Measurements from ENCODE around the gene AGTRAP. TPM values are rescaled to one million over a fixed set of nuclear protein-coding genes. Genes with fewer than 3 reads are reported as not detected.

AGTRAP gene
- total RNA-seq, 1 donor from 2014 or later = 49.4 TPM

DNA sequence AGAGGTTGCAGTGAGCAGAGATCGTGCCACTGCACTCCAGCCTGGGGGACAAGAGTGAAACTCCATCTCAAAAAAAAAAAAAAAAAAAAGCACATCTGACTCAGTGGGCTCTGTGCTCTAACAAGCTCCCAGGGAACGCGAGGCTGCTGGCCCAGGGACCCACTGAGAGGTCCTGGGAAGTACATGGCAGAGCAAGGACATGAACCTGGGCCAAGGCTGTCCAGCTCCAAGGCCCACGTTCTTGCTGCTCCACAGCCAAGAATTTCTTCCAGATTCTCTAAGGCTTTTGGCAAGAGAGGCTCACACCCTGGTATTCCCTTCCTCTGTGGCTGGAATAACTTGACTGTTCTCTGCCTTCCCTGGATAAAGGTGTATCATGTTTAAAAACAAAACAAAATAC, 15.4 kb upstream of the AGTRAP start:
- intact Hi-C loops (cut with DNase I) = loop anchor here (5.0 kb wide), 1 partner anchor 68 kb away; the partner anchor contains the start of genes FBXO2 and FBXO44
- Histone ChIP-seq H3K27ac (no peak overlapping the region), H3K4me3 (no peak overlapping the region), H3K4me1 (peaks cover 12% of the 10 kb centered on the region), H3K9me3 (no peaks in the 10 kb centered on the region), H3K27me3 (no peaks in the 10 kb centered on the region), H3K36me3 (no peaks in the 10 kb centered on the region)
- no peak for DNase-seq (ENCODE audit: extremely low spot score in 2 of 2)
- TF ChIP-seq POLR2AphosphoS5 (IDR thresholded peaks at IDR 0.05; ENCODE audit: insufficient read depth in 1 of 2, low read depth in 1 of 2) (no peak), POLR2A (IDR thresholded peaks at IDR 0.05) (no peak)
- TF ChIP-seq, protein P1, sequence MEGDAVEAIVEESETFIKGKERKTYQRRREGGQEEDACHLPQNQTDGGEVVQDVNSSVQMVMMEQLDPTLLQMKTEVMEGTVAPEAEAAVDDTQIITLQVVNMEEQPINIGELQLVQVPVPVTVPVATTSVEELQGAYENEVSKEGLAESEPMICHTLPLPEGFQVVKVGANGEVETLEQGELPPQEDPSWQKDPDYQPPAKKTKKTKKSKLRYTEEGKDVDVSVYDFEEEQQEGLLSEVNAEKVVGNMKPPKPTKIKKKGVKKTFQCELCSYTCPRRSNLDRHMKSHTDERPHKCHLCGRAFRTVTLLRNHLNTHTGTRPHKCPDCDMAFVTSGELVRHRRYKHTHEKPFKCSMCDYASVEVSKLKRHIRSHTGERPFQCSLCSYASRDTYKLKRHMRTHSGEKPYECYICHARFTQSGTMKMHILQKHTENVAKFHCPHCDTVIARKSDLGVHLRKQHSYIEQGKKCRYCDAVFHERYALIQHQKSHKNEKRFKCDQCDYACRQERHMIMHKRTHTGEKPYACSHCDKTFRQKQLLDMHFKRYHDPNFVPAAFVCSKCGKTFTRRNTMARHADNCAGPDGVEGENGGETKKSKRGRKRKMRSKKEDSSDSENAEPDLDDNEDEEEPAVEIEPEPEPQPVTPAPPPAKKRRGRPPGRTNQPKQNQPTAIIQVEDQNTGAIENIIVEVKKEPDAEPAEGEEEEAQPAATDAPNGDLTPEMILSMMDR (IDR thresholded peaks at IDR 0.05) = no peak

DNA sequence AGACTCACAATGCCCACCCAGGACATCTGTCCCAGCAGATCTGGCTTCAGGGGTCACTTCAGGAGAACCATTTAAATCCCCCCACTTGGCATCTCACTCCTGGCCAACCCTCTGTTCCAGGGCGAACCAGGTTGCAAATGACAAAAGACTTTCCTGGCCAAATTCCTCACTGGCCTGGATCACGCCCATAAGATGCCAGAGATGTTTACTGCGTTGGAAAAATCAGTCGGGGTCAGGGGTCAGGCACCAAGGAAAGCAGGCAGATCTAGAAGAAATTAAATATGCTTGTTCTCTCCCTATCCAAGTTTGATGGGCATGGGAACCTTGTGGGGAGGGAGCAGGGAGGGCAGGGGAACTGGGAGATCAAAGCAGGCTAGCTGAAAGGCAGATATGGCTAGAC, 14.6 kb upstream of the AGTRAP start:
- H3K4me1 ChIP-seq = peaks cover 12% of the 10 kb centered on the region
- no peaks in the 10 kb centered on the region for H3K27me3 ChIP-seq
- no peak overlapping the region for H3K27ac ChIP-seq
- H3K9me3 ChIP-seq = no peaks in the 10 kb centered on the region
- no peak for DNase-seq (ENCODE audit: extremely low spot score in 2 of 2)
- intact Hi-C loops (cut with DNase I) = loop anchor here (5.0 kb wide), 1 partner anchor 69 kb away; the partner anchor contains the start of genes FBXO2 and FBXO44
- H3K4me3 ChIP-seq = no peak overlapping the region
- TF ChIP-seq POLR2AphosphoS5 (IDR thresholded peaks at IDR 0.05; ENCODE audit: insufficient read depth in 1 of 2, low read depth in 1 of 2) (no peak), POLR2A (IDR thresholded peaks at IDR 0.05) (no peak)
- TF ChIP-seq, protein P1 (IDR thresholded peaks at IDR 0.05) = no peak
- no peaks in the 10 kb centered on the region for H3K36me3 ChIP-seq

- no peaks in the 10 kb centered on the region for H3K36me3 ChIP-seq
- H3K27ac ChIP-seq = no peak overlapping the region
- intact Hi-C loops (cut with DNase I) = loop anchor here (5.0 kb wide), 1 partner anchor 70 kb away; the partner anchor contains the start of genes FBXO2 and FBXO44
- no peaks in the 10 kb centered on the region for H3K9me3 ChIP-seq
- no peak for DNase-seq (ENCODE audit: extremely low spot score in 2 of 2)
- H3K4me3 ChIP-seq = no peak overlapping the region
- TF ChIP-seq POLR2AphosphoS5 (IDR thresholded peaks at IDR 0.05; ENCODE audit: insufficient read depth in 1 of 2, low read depth in 1 of 2) (no peak), POLR2A (IDR thresholded peaks at IDR 0.05) (no peak)
- TF ChIP-seq, protein P1 (IDR thresholded peaks at IDR 0.05) = no peak
- H3K4me1 ChIP-seq = peaks cover 12% of the 10 kb centered on the region
- H3K27me3 ChIP-seq = no peaks in the 10 kb centered on the region
Observed at GRCh38 chr1:11722538-11722937, 13.4 kb upstream of the AGTRAP start.

DNA sequence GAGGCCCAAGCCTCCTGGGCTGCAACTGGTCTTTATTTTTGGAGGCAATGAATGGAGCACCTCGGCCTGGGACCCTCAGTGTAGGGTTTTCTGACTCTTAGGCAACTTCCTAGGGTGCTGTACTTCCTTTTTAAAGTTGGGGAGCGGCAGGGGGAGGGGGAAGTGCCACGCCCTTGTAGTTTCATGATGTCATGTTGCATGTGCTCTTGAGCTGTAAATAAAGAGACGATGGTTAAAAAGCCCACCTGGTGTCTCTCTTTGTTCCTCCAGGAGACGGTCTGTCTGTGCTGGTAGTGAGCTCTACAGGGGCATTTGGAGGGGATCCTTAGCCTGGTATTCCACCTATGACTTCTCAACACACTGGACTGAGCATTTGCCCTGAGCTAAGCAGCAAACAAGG, 10.3 kb upstream of the AGTRAP start:
- DNase-seq (ENCODE audit: extremely low spot score in 2 of 2) = no peak
- H3K27ac ChIP-seq = no peak overlapping the region

DNA sequence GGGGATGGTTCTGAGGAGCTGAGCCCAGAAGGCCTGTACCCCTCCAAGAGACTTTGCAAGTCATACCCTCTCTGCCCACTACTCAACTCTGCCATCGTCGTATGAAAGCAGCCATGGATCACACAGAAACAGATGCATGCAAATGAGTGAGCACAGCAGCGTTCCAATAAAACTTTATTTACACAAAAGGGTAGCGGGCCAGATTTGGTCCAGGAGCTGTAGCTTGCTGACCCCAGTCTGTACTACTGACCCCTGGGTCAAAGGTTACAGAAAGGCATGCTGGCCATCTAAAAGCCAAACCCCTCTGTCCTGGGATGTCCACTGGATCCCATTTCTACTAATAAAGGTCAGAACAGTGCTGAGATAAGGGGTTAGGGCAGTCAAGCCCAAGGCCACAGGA, 8.8 kb upstream of the AGTRAP start:
- Histone ChIP-seq H3K36me3 (no peaks in the 10 kb centered on the region), H3K4me1 (peaks cover 25% of the 10 kb centered on the region), H3K27ac (no peak overlapping the region), H3K4me3 (no peak overlapping the region), H3K9me3 (no peaks in the 10 kb centered on the region), H3K27me3 (no peaks in the 10 kb centered on the region)
- TF ChIP-seq POLR2A (IDR thresholded peaks at IDR 0.05) = no peak
- TF ChIP-seq POLR2AphosphoS5 (IDR thresholded peaks at IDR 0.05; ENCODE audit: insufficient read depth in 1 of 2, low read depth in 1 of 2) = no peak
- TF ChIP-seq, protein P1 (IDR thresholded peaks at IDR 0.05) = no peak
- DNase-seq (ENCODE audit: extremely low spot score in 2 of 2) = no peak
- intact Hi-C loops (cut with DNase I) = no loop called here

More for the DNA sequence above, 10.3 kb upstream of the AGTRAP start:
- Histone ChIP-seq H3K27me3 (no peaks in the 10 kb centered on the region), H3K9me3 (no peaks in the 10 kb centered on the region), H3K4me1 (peaks cover 13% of the 10 kb centered on the region), H3K4me3 (no peak overlapping the region), H3K36me3 (no peaks in the 10 kb centered on the region)
- no peak for TF ChIP-seq POLR2AphosphoS5 (IDR thresholded peaks at IDR 0.05; ENCODE audit: insufficient read depth in 1 of 2, low read depth in 1 of 2)
- intact Hi-C loops (cut with DNase I) = no loop called here
